Dermis blood vessel endothelial cell (primary cell): ENCODE results near the gene CAMK1D. TPM values are rescaled to one million over a fixed set of nuclear protein-coding genes. Genes with fewer than 3 reads are reported as not detected.

Experiments used
- DNase-seq: peaks from one replicate; pipeline ENCODE4 v3.0.0; 2010
- total RNA-seq: library from RNA; depleted of rRNA; stranded (reverse); fragments of >200 nt; gene quantifications from 2 replicates; pipeline ENCODE4 v1.2.3, GENCODE V29; 2014

Gene CAMK1D
- total RNA-seq, 1 donor from 2014 or later: 0.85 TPM

DNA sequence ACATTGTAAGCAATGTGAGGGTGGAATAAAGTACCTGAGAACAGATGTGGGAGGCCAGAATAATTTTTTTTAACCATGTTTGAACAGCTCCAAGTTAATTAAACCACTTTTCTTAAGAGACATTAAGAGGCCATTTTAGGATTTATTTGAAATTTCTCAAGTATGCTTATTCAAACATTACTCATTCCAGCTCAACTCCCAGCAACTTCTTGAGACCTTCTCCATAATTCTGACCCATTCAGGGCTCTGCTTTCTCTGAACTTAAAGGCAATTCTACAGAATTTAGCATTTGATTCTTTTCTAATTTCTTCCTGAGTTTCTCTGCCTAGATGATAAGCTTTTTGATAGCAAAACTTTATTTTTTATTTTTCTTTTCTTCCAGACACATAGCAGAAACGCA, 314.5 kb downstream of the CAMK1D start:
- DNase-seq: no peak

DNA sequence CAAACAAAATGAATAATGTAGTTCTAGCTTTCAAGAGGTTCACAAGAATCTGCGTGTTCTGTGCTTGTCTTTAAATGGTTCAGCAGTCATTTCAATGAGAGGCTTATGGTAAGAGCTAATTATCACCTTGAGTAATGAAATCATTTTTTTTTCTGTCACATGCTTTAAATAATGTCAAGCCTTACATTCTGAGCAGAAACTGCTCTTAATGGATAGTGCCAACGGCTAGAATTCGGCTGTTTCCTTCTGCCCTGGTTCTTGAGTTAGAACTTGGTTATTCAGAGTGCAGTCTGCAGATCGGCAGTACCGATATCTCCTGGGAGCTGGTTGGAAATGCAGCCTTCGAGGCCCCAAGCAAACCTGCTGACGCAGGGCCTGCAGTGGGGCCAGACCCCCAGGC, 316.2 kb downstream of the CAMK1D start:
- DNase-seq: no peak

DNA sequence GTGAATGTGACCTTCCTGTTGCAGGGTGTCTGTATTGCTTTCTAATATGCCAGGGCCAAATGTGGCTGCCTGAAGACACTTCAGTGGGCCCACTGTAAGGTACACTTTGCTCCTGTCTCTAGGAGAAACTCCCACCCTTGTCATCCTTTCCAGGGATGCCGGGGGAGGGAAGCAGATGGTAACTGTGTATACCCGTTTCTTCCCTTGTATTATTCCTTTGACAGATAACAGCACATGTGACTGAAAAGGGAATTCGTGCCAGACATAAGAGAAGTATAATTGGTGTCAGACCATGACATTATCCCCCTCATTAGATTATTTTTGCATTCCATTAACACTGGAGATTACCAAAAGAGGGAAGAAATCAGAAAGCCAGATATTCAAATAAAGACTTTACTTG, 317.7 kb downstream of the CAMK1D start:
- no peak for DNase-seq

DNA sequence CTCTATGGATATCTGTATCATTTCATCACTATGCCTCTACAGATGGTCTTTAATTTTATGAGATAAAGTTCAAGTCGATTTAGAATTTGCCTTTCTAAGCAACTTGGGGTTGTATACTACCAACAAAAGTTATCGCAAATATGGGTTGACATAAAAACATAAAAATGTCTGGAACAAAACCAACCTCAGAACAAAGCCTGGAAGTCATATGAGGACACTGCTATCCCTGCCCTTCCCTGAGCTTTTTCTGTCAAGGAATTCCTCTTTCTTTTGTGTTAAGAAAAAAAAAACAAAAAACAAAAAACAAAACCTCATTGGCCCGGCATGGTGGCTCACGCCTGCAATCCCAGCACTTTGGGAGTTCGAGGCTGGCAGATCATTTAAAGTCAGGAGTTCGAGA, 319.3 kb downstream of the CAMK1D start:
- peak; percentile 46 for DNase-seq

DNA sequence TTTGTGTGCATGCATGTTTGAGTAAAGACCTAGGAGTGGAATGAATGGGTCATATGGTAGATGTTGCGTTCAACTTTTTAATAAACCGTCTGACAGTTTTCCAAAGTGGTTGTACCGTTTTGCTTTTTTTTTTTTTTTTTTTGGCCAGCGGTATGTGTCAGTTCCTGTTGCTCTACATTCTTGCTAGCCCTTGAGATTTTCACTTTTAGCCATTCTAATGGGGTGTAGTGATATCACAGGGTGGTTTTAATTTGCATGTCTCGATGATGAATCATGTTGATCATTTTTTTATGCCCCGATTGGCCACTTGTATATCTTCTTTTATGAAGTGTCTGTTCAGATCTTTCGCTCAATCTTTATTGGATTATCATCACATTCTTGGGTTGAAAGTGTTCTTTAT, 320.7 kb downstream of the CAMK1D start:
- DNase-seq: no peak

DNA sequence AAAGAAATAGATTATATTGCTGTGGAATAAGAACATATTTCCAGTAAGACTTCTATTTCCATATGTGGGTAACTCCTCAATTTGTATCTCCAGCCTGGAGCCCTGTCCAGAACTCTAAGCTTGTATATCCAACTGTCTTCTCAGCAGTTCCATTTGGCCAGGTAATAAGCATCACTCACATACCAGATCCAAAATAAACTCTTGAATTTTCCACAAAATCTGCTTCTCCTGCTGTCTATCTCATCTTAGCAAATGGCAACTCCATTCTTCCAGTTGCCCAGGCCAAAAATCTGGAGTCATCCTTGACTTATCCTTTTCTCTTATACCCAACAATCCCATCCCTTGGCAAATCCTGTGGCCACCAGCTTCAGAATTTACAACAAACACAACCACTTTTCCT, 325.8 kb downstream of the CAMK1D start:
- DNase-seq: no peak

DNA sequence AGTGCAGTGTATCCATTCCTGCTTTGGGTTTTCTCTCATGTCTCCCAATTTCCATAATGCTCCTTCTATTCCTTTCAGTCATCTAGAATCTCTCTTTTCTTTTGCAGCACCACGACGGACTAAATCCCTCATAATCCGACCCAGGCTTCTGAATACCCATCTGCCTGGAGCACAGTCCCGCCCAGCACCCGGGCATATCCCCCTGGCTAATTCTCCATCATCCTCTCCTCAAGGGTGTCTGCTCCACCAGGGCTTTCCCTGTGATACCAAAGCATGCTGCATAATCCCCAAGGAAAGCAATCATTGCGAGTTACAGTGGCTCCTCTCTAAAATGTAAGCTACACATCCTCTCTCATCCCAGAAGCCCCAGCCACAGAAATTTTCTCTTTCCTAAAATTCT, 330.3 kb downstream of the CAMK1D start:
- no peak for DNase-seq

DNA sequence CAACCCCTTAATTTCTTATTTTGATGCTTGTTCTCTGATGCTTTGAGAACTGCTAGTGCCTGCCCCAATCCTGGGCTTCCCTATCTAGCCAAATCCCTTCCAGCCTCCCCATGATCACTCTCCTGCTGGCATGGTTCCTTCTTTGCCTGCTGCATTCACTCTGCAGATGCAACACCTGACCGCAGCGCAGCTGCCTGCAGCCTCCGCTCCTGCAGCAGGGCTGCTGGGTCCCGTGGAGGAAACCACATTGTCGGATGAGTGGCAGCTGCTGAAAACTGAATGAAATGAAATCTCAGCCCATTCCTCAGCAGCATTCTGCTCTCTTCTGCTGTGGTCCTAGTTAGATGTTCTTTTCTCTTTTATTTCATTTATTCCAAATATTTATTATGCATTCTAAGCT, 331.9 kb downstream of the CAMK1D start:
- DNase-seq: no peak

DNA sequence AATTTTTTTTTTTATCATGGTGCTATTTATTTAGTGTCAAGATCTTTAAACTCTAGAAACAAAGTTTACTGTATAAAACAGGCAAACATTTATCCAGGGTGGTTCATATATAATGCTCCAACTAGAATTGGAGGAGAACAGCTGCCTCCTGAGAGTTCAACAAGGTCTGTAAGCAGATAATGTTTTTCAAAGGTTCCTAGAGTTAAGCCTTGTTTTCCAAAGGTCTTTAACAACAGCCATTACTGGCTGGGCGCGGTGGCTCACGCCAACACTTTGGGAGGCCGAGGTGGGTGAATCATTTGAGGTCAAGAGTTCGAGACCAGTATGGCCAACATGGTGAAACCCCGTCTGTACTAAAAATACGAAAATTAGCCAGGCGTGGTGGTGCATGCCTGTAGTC, 335.4 kb downstream of the CAMK1D start:
- DNase-seq: no peak

DNA sequence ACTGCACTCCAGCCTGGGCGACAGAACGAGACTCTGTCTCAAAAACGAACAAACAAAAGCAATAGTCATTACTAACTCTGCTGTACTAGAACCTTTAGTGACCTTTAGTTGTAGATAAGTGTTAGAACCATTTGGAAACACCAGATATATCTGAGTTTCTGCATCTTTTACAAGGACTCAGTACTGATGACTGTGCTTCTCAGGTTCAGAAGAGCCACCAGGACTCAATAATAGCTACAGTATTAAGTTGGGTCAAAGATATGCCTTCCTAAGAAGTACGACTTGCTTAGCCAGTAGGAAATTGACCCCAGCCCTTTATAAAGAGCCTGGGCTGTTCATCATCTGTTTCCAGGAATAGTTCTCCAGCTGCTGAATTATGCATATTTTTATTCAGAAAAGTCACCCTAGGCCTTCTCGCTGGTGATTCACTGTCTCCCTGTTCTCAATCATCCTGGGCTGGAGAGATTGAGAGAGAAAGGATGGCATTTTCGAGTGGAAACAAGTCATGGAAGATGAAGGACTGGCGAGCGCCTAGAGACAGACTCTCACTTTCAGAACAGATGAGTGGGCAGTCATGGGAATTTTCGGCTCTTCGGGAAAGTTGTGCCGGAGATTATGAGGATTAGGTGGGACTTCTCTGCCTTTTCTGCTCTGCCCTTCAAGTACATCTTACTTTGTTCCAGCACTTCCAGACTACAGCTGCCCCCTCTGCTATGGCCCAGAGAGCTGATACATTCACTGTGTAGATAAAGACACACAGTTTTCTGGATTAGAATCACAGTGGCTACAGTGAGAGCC, 336.1 kb downstream of the CAMK1D start:
- DNase-seq: peak; percentile 13

DNA sequence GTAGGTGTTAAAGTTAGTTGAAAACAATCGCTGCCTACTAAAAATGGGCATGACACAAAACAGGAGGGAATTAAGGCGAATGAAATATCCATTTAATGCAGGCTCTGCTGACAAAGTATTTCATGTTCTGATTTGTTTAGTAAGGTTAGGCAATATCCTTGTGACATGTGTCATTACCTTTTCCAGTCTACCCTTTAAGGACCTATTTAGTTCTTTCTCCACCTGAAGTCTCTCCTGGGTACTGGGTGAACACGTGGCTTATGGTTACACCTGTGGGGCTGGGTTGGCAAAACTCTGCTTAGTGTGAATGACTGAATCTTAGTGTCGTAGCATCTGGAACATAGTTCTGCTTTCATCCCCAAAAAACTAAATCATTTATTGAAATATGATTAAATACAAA, 338.6 kb downstream of the CAMK1D start:
- DNase-seq: no peak

DNA sequence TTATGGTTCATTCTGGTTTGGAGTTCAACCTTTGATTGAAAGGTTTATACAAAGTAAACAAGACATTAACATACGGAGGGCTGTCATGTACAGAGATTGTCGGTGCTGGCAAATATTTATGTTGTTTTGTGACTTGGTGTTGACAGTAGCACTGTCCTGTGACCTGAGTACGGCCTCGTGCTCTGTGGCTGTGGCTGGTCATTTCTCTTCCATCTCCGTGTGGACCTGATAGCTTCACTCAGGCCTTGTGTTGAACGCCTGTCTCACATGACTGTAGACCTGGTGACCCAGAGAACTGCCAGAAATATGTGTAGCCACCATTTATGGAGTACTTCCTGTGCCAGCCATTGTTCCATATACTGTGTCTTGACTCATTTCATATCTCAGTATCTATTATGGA, 340.5 kb downstream of the CAMK1D start:
- DNase-seq: peak; percentile 31

DNA sequence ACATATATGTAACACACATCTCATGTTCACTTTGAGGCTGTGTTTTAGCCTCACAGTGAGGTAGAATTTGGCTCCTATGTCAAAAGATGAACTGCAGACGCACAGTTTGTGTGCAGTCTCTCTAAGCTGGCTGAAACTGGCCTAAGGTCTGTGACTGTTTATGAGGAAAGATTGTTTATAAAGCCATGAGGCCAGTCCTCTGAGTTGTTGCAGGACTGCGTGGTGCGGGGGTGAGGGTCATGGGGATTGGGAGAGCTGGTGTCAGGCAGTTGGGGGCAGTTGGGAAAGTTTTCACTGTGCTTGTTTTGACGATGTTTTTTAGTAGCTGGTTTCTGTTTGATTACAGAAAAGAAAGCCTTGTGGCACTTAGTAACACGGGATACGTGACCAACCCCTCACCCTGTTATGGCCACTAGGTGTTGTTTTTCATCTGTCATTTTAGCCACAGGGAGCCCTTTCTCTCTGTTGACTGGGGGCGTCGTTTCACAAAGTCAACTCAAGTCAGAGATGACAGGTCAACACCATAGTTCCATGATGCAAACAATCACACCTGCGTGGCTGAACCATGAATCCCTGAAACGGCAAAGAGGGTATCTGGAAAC, 341.3 kb downstream of the CAMK1D start:
- DNase-seq: no peak

DNA sequence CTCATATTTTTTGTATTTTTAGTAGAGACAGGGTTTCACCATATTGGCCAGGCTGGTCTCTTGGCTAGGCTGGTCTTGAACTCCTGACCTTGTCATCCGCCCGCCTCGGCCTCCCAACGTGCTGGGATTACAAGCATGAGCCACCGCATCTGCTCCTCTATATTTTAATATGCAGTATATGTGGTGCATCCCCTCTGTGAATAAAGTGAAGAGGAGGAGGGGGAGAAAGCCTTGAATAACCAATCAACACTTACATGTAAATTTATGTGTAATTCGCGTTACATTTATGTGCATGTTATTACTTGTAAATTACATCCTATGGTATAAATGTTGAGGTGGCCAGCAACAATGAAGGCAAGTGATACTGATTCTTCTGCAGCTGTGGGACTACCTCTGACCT, 342.2 kb downstream of the CAMK1D start:
- DNase-seq: no peak

DNA sequence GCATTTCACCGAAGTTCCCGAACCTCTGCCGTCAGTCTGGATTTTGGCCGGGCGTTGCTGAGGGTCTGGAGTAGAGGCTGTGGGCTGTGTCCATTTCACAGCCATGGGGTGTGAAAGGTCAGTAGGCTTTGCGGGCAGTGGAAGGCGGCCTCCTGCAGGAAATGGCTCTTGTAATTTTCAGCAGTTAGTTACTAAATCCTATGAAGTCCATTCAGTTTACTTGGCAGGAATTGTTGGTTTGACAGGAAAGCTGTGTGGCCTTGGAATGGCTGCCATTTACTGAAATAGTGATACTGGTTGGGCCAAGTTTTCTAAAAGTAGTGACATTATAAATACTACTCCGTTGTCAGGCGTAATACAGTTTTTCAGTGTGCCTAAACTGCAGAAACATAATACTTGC, 348.4 kb downstream of the CAMK1D start:
- peak; percentile 32 for DNase-seq

DNA sequence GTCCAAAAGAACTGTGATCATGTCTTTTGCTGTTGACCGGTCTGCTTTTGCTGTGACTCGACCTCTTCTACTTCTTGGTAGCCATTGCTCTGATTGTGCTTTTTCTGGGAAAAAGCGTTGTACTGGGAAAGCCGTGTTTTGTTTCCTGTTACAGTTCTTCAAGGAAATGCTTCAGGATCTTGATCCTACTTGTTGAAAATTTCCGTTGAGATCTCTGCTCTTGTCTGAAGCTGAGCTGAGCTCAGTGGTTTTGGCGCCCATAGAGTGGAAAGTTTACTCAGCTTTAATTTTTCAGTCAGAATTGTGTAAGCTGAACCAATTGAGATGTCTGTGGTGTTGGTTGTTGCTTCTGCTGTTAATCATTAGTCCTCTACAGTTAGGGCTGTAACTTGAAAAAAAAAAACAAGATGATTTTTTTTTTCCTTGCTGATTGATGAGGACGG, 349.9 kb downstream of the CAMK1D start:
- peak; percentile 69 for DNase-seq

DNA sequence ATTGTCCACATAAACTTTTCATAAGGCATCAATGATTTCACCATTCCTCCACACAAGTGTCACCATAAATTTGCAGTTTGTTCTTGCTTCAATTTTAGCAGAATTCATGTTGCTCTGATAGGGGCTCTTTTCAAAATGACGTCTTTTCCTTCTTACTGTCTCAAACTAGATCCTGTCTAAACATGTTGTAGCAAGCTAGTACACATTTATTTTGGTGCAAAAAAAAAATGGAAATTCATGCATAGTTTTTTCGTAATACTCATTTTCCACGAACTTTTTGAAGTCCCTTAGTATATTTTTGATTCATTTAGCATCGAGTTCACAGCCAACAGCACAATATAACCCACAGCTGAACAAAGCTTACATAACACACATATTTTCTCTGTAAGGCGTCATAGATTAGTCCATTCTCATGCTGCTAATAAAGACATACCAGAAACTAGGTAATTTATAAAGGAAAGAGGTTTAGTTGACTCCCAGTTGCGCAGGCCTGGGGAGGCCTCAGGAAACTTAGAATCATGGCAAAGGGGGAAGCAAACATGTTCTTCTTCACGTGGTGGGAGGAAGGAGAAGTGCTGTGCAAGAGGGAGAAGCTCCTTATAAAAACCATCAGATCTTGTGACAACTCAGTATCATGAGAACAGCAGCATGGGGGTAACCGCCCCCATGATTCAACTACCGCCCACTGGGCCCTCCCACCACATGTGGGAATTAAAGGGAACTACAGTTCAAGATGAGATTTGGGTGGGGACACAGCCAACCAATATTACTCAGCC, 350.6 kb downstream of the CAMK1D start:
- no peak for DNase-seq

DNA sequence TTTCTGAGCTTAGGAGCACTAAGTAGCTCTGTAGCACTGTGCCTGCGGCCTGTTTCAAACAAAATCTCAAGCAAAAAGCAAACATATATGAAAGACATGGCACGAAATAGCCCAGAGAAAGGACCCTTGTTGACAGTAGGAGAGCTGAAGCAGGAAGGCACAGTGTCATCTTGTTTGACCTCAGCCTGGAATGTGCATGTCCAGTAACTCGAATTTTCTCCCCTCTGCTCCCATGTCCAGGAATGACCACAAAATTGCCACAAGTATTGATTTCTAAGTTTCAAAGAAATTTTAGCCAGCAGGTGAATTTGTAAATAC, 351.2 kb downstream of the CAMK1D start:
- DNase-seq: no peak

DNA sequence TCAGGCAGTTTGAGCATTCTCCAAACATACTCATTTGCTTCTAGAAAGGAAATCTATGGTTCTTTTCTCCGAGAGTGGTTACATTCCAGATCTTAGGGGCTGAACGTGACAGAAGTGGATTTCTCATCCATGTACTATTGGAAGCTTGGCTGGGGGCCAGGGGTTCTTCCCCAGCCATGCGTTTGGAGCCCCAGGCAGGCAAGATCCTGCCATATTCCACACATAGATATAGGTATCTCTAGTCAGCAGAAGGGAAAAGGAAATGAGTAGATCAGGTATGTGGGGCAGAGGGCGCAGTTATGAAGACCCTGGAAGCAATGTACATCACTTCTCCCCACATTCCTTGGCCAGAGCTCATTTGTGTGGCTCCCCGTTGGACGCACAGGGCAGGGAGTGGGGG, 352.3 kb downstream of the CAMK1D start:
- peak; percentile 64 for DNase-seq

DNA sequence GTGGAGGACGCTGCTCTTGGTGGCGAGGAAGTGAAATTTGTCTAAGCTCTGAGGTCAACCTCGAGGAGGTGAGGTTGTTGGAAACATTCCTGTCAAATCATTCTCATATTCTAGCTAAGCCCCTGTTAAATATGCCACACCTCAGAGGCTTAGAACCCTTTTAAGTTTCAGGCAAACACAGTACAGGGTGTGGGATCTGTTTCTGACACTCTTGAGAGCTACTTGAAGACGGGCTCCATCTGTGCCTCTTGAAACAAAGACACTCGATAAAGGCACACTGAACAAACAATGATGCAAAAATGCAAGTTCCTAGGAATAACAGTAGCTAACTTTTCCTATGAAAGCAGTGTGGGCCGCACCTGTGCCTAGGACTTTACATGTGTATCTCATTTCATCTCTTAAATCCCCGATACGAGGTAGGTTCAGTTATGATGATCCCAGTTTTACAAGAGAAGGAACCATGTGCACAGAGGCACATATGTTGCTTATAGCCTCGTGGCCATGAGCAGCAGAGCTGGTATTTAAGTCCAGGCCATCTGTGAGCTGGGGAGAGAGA, 352.9 kb downstream of the CAMK1D start:
- DNase-seq: no peak

DNA sequence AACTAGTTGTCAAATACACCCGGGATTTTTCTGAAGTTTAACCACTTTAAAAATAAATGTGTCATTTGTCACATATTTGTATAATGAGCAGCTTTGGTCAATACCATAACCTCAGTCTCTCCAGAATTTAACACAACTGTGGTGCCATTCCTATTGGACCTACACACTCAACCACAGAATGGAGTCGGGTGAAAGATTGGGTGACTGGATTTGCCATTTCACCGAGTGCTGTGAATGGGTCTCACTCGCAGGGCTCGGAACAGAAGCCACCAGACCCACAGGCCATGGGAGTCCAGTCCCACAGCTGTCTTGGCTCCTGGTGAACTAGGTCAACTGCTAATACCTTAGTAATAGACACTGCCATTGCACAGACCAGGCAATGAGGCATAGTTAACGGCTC, 353.8 kb downstream of the CAMK1D start:
- no peak for DNase-seq

DNA sequence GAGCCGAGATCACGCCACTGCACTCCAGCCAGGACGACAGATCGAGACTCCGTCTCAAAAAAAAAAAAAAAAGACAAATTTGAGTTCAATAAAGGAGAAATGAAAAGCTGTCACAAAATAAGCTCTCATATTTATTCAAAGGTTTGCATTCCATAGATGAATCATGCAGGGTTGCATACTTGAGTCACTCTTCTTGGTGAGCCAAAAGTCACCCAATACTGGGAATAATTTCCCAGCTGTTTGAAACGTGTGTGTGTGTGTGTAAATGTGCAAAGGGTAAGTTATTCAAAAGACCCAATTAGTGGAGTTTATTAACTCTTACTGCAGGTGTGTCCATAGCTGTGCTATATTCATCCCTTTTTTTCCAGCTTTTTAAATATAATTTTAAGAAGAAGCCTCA, 354.5 kb downstream of the CAMK1D start:
- DNase-seq: peak; percentile 76

DNA sequence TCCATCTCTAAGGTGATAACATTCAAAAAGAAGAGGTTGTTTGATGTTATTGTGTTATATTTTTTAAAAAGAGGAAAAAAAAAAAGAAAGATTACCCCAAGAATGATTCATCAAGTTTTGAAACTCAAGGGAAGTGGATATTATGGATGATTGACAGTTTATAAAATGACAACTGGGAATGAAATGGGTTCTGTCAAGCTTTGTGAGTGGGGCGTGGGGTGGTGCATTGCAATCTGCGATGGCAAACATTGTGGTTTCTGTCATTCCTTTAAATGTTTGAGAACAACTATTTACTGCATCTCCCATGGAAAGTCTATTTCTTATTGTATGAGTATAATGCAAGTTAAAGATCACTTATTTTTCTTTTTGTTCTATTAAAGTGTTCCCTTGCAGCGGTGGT, 355.1 kb downstream of the CAMK1D start:
- no peak for DNase-seq

DNA sequence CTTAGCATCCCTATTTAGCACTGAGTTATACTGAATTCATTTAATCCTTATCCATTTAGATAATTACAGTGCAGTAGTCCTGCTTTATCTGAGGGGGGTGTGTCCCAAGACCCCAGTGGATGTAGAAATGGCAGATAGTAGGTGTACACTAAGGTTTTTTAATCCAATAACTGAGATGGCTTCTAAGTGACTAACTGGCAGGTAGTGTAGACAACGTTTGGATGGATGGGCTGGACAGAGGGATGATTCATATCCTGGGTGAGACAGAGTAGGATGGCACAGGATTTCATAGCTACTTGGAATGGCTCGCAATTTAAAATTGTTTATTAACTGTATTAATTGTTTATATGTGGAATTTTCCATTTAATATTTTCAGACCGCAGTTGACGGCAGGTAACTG, 356.6 kb downstream of the CAMK1D start:
- DNase-seq: no peak
